ENCODE results near the gene HS6ST3.

- TF ChIP-seq CTCF (IDR thresholded peaks at IDR 0.05): no peak
- no peak for TF ChIP-seq POLR2A (IDR thresholded peaks at IDR 0.05)
- no peak for TF ChIP-seq POLR2AphosphoS5 (IDR thresholded peaks at IDR 0.05)
- no peak for TF ChIP-seq EP300 (IDR thresholded peaks at IDR 0.05; ENCODE audit: low read depth)
Observed at GRCh38 chr13:96373597-96373996, 283.7 kb downstream of the HS6ST3 start.

Measured in transverse colon (tissue), 4 donors.